ENCODE measurements around the gene PNPLA7.
"Not testable (repeated sequence)": the region's sequence is repeated elsewhere in the genome, so short reads cannot be mapped to it uniquely, and the experiment has no call there.

The PNPLA7 gene

GRCh38 chr9:137480686-137481683 lies 69.2 kb downstream of the PNPLA7 start:
- H3K4me1 ChIP-seq (ENCODE audit: insufficient read depth, low read length): no peaks in the 10 kb centered on the region
- H3K9me3 ChIP-seq (ENCODE audit: control insufficient read depth, insufficient read depth, low read length): peaks cover 3% of the 10 kb centered on the region
- no peak overlapping the region for H3K9ac ChIP-seq (ENCODE audit: low read depth, low read length)
- H3K36me3 ChIP-seq (ENCODE audit: insufficient read depth, low read length): no peaks in the 10 kb centered on the region

GRCh38 chr9:137479892-137480685 lies 70.1 kb downstream of the PNPLA7 start:
- H3K4me1 ChIP-seq (ENCODE audit: insufficient read depth, low read length): no peaks in the 10 kb centered on the region
- no peaks in the 10 kb centered on the region for H3K36me3 ChIP-seq (ENCODE audit: insufficient read depth, low read length)
- no peak overlapping the region for H3K9ac ChIP-seq (ENCODE audit: low read depth, low read length)
- peaks cover 5% of the 10 kb centered on the region for H3K9me3 ChIP-seq (ENCODE audit: control insufficient read depth, insufficient read depth, low read length)

- H3K4me1 ChIP-seq (ENCODE audit: insufficient read depth, low read length): no peaks in the 10 kb centered on the region
- no peak overlapping the region for H3K9ac ChIP-seq (ENCODE audit: low read depth, low read length)
- peaks cover 5% of the 10 kb centered on the region for H3K9me3 ChIP-seq (ENCODE audit: control insufficient read depth, insufficient read depth, low read length)
- H3K36me3 ChIP-seq (ENCODE audit: insufficient read depth, low read length): no peaks in the 10 kb centered on the region
Observed at GRCh38 chr9:137478962-137479861, 71.0 kb downstream of the PNPLA7 start.

- no peaks in the 10 kb centered on the region for H3K4me1 ChIP-seq (ENCODE audit: insufficient read depth, low read length)
- H3K9ac ChIP-seq (ENCODE audit: low read depth, low read length): no peak overlapping the region
- H3K36me3 ChIP-seq (ENCODE audit: insufficient read depth, low read length): no peaks in the 10 kb centered on the region
- peaks cover 5% of the 10 kb centered on the region for H3K9me3 ChIP-seq (ENCODE audit: control insufficient read depth, insufficient read depth, low read length)
Observed at GRCh38 chr9:137478613-137478961, 71.6 kb downstream of the PNPLA7 start.

GRCh38 chr9:137477778-137478612 lies 72.2 kb downstream of the PNPLA7 start:
- Histone ChIP-seq H3K9ac (ENCODE audit: low read depth, low read length) (no peak overlapping the region), H3K9me3 (ENCODE audit: control insufficient read depth, insufficient read depth, low read length) (peaks cover 5% of the 10 kb centered on the region), H3K36me3 (ENCODE audit: insufficient read depth, low read length) (no peaks in the 10 kb centered on the region), H3K4me1 (ENCODE audit: insufficient read depth, low read length) (no peaks in the 10 kb centered on the region)

GRCh38 chr9:137476856-137477255 lies 73.3 kb downstream of the PNPLA7 start:
- Histone ChIP-seq H3K9me3 (ENCODE audit: control insufficient read depth, insufficient read depth, low read length) (peaks cover 5% of the 10 kb centered on the region), H3K9ac (ENCODE audit: low read depth, low read length) (no peak overlapping the region), H3K36me3 (ENCODE audit: insufficient read depth, low read length) (no peaks in the 10 kb centered on the region), H3K4me1 (ENCODE audit: insufficient read depth, low read length) (no peaks in the 10 kb centered on the region)

GRCh38 chr9:137475666-137476065 lies 74.5 kb downstream of the PNPLA7 start:
- H3K9me3 ChIP-seq (ENCODE audit: control insufficient read depth, insufficient read depth, low read length): peaks cover 5% of the 10 kb centered on the region
- no peaks in the 10 kb centered on the region for H3K36me3 ChIP-seq (ENCODE audit: insufficient read depth, low read length)
- H3K9ac ChIP-seq (ENCODE audit: low read depth, low read length): no peak overlapping the region
- H3K4me1 ChIP-seq (ENCODE audit: insufficient read depth, low read length): no peaks in the 10 kb centered on the region

GRCh38 chr9:137474271-137474670 lies 75.9 kb downstream of the PNPLA7 start:
- H3K9me3 ChIP-seq (ENCODE audit: control insufficient read depth, insufficient read depth, low read length): peaks cover 5% of the 10 kb centered on the region

GRCh38 chr9:137470785-137471184 lies 79.4 kb downstream of the PNPLA7 start:
- H3K9ac ChIP-seq (ENCODE audit: low read depth, low read length): no peak overlapping the region
- peaks cover under 1% of the 10 kb centered on the region; the same call in 1 of the 2 replicates for H3K9me3 ChIP-seq (ENCODE audit: control insufficient read depth, insufficient read depth, low read length)
- H3K4me1 ChIP-seq (ENCODE audit: insufficient read depth, low read length): no peaks in the 10 kb centered on the region
- H3K36me3 ChIP-seq (ENCODE audit: insufficient read depth, low read length): no peaks in the 10 kb centered on the region

More at GRCh38 chr9:137474271-137474670, 75.9 kb downstream of the PNPLA7 start:
- Histone ChIP-seq H3K9ac (ENCODE audit: low read depth, low read length) (no peak overlapping the region), H3K4me1 (ENCODE audit: insufficient read depth, low read length) (no peaks in the 10 kb centered on the region), H3K36me3 (ENCODE audit: insufficient read depth, low read length) (no peaks in the 10 kb centered on the region)

GRCh38 chr9:137467896-137468295 lies 82.3 kb downstream of the PNPLA7 start:
- H3K9ac ChIP-seq (ENCODE audit: low read depth, low read length): no peak overlapping the region
- no peaks in the 10 kb centered on the region for H3K9me3 ChIP-seq (ENCODE audit: control insufficient read depth, insufficient read depth, low read length)
- no peaks in the 10 kb centered on the region for H3K4me1 ChIP-seq (ENCODE audit: insufficient read depth, low read length)
- H3K36me3 ChIP-seq (ENCODE audit: insufficient read depth, low read length): no peaks in the 10 kb centered on the region

- Histone ChIP-seq H3K4me1 (ENCODE audit: insufficient read depth, low read length) (no peaks in the 10 kb centered on the region), H3K9me3 (ENCODE audit: control insufficient read depth, insufficient read depth, low read length) (no peaks in the 10 kb centered on the region), H3K9ac (ENCODE audit: low read depth, low read length) (no peak overlapping the region), H3K36me3 (ENCODE audit: insufficient read depth, low read length) (no peaks in the 10 kb centered on the region)
Observed at GRCh38 chr9:137467161-137467581, 83.0 kb downstream of the PNPLA7 start.

- H3K9ac ChIP-seq (ENCODE audit: low read depth, low read length); H3K9me3 ChIP-seq (ENCODE audit: control insufficient read depth, insufficient read depth, low read length); H3K4me1 ChIP-seq (ENCODE audit: insufficient read depth, low read length); H3K36me3 ChIP-seq (ENCODE audit: insufficient read depth, low read length): not testable (repeated sequence)
Observed at GRCh38 chr9:137466389-137467085, 83.7 kb downstream of the PNPLA7 start.

Measured in ES-I3 (cell line).